ENCODE measurements around the gene MRPL19. TPM values are rescaled to one million over a fixed set of nuclear protein-coding genes. Genes with fewer than 3 reads are reported as not detected.

Gene MRPL19
- polyA plus RNA-seq, 1 donor (not counting 4 experiments of a cell fraction or from before 2014, with no cell fraction given) = 84.0 TPM

DNA sequence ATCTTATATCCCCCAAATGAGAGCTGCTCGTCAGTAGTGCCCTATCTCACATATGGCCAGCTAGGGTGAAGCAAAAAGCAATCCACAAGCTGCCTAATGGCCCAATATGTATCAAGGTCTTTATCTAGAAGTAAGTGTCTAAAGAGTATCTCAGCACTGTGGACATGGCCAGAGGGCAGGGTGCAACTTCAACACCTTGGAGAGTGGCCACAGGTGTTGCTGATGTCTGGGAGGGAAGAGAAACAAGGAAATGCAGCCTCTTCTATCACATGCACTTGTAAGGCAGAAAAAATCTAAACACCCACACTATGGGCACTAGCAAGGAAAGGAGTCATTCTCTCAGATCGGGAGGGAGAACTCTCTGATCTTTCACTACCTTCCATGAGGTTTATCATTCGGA is 23.7 kb upstream of the MRPL19 start:
- H3K9ac ChIP-seq (ENCODE audit: control insufficient read depth, extremely low read depth, insufficient read depth, low read length) = no peak overlapping the region
- H2AFZ ChIP-seq (ENCODE audit: control insufficient read depth, low read length) = no peak overlapping the region
- no peaks in the 10 kb centered on the region for H4K20me1 ChIP-seq (ENCODE audit: control insufficient read depth, extremely low read depth, insufficient read depth, low read length)
- no peak for DNase-seq (ENCODE audit: low read depth, low spot score)
- H3K9me3 ChIP-seq (ENCODE audit: control insufficient read depth, low read depth, low read length) = no peaks in the 10 kb centered on the region
- no peaks in the 10 kb centered on the region for H3K27me3 ChIP-seq (ENCODE audit: control insufficient read depth, extremely low read depth, insufficient read depth, low read length)
- peaks cover 14% of the 10 kb centered on the region for H3K4me1 ChIP-seq (ENCODE audit: control insufficient read depth, extremely low read depth, insufficient read depth, low read length)
- H3K79me2 ChIP-seq (ENCODE audit: control insufficient read depth, insufficient read depth, low read length) = no peaks in the 10 kb centered on the region
- no peak for TF ChIP-seq EZH2 (IDR thresholded peaks at IDR 0.05; ENCODE audit: low read length)
- TF ChIP-seq, protein P1, sequence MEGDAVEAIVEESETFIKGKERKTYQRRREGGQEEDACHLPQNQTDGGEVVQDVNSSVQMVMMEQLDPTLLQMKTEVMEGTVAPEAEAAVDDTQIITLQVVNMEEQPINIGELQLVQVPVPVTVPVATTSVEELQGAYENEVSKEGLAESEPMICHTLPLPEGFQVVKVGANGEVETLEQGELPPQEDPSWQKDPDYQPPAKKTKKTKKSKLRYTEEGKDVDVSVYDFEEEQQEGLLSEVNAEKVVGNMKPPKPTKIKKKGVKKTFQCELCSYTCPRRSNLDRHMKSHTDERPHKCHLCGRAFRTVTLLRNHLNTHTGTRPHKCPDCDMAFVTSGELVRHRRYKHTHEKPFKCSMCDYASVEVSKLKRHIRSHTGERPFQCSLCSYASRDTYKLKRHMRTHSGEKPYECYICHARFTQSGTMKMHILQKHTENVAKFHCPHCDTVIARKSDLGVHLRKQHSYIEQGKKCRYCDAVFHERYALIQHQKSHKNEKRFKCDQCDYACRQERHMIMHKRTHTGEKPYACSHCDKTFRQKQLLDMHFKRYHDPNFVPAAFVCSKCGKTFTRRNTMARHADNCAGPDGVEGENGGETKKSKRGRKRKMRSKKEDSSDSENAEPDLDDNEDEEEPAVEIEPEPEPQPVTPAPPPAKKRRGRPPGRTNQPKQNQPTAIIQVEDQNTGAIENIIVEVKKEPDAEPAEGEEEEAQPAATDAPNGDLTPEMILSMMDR (optimal IDR thresholded peaks at IDR 0.05 in 1 of 3, IDR thresholded peaks at IDR 0.05 in 1 of 3, conservative IDR thresholded peaks at IDR 0.05 in 1 of 3; ENCODE audit: extremely low read depth in 1 of 3, insufficient read depth in 2 of 3, low read length in 3 of 3) = no peak
- FAIRE-seq = no peak
- H3K9me1 ChIP-seq (ENCODE audit: control insufficient read depth, extremely low read depth, insufficient read depth, low read length) = no peaks in the 10 kb centered on the region
- dilution Hi-C loops (cut with MboI; ENCODE audit: extremely low pct_ligation_motif_present, low sequenced_read_pairs) = no loop called here
- no peak overlapping the region for H3K4me3 ChIP-seq (ENCODE audit: control insufficient read depth in 2 of 3, extremely low read depth in 1 of 3, insufficient read depth in 2 of 3, low read depth in 1 of 3, low read length in 3 of 3)
- no peaks in the 10 kb centered on the region for H3K36me3 ChIP-seq (ENCODE audit: control insufficient read depth in 2 of 2, extremely low read depth in 1 of 2, insufficient read depth in 2 of 2, low read length in 2 of 2)
- no peak overlapping the region for H3K4me2 ChIP-seq (ENCODE audit: control insufficient read depth, extremely low read depth, insufficient read depth, low read depth, low read length)
- H3K27ac ChIP-seq (ENCODE audit: control insufficient read depth, insufficient read depth, low read length) = no peak overlapping the region

DNA sequence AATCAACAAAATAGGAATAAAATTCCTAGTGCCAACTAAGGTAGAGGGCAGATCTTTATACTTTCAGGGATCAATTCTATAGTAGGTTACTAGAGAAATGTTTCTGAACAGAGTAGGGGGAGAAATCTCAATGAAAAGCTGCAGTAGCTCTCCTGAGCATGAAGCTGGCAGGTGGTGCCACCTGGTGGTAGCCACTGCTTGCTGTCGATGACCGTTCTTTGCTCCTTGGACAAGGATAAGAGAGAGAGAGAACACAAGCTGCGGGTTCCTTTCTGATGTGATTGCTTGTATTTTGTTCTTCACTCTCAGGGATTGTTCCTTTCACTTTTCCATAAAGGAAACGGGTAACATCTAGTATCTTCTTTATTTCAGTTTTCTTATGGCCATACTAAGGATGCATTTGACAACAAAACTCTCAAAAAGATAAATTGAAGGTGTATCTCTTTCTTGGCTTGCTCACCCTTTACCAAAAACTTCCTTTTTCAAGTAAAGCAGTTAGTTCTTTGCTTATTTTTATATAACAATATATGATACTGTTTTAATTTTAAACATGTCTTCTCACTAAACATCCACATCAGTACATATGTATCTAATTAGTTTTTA is 18.6 kb upstream of the MRPL19 start:
- Histone ChIP-seq H3K9ac (ENCODE audit: control insufficient read depth, extremely low read depth, insufficient read depth, low read length) (no peak overlapping the region), H3K27me3 (ENCODE audit: control insufficient read depth, extremely low read depth, insufficient read depth, low read length) (no peaks in the 10 kb centered on the region), H3K79me2 (ENCODE audit: control insufficient read depth, insufficient read depth, low read length) (no peaks in the 10 kb centered on the region), H3K36me3 (ENCODE audit: control insufficient read depth in 2 of 2, extremely low read depth in 1 of 2, insufficient read depth in 2 of 2, low read length in 2 of 2) (no peaks in the 10 kb centered on the region), H3K27ac (ENCODE audit: control insufficient read depth, insufficient read depth, low read length) (no peak overlapping the region), H4K20me1 (ENCODE audit: control insufficient read depth, extremely low read depth, insufficient read depth, low read length) (no peaks in the 10 kb centered on the region), H3K4me2 (ENCODE audit: control insufficient read depth, extremely low read depth, insufficient read depth, low read depth, low read length) (no peak overlapping the region), H2AFZ (ENCODE audit: control insufficient read depth, low read length) (no peak overlapping the region), H3K4me1 (ENCODE audit: control insufficient read depth, extremely low read depth, insufficient read depth, low read length) (no peaks in the 10 kb centered on the region), H3K4me3 (ENCODE audit: control insufficient read depth in 2 of 3, extremely low read depth in 1 of 3, insufficient read depth in 2 of 3, low read depth in 1 of 3, low read length in 3 of 3) (no peak overlapping the region), H3K9me3 (ENCODE audit: control insufficient read depth, low read depth, low read length) (no peaks in the 10 kb centered on the region), H3K9me1 (ENCODE audit: control insufficient read depth, extremely low read depth, insufficient read depth, low read length) (no peaks in the 10 kb centered on the region)
- dilution Hi-C loops (cut with MboI; ENCODE audit: extremely low pct_ligation_motif_present, low sequenced_read_pairs) = no loop called here
- TF ChIP-seq, protein P1 (optimal IDR thresholded peaks at IDR 0.05 in 1 of 3, IDR thresholded peaks at IDR 0.05 in 1 of 3, conservative IDR thresholded peaks at IDR 0.05 in 1 of 3; ENCODE audit: extremely low read depth in 1 of 3, insufficient read depth in 2 of 3, low read length in 3 of 3) = peak; percentile 93 to 96 (median 95)
- TF ChIP-seq EZH2 (IDR thresholded peaks at IDR 0.05; ENCODE audit: low read length) = no peak
- peak; percentile 83 for FAIRE-seq
- DNase-seq (ENCODE audit: low read depth, low spot score) = no peak
